Mesendoderm (in vitro differentiated cells): ENCODE results near the gene NIPSNAP2.

Experiments
- DNase-seq: peaks from one replicate; pipeline ENCODE4 v3.0.0; 2013
- H2AK5ac ChIP-seq: 2 replicates; pipeline ENCODE4 v1.6.1; 2013; ENCODE audit warnings: low read length, inconsistent platforms
- H2BK120ac ChIP-seq: 2 replicates; pipeline ENCODE4 v1.6.1; 2013; ENCODE audit warnings: low read depth, mild to moderate bottlenecking, low read length, moderate library complexity, mixed read lengths
- H2BK15ac ChIP-seq: replicated peaks from 2 replicates; pipeline ENCODE4 v1.6.1; 2013; ENCODE audit warnings: low read depth, mild to moderate bottlenecking, moderate library complexity
- H2BK5ac ChIP-seq: 2 replicates; pipeline ENCODE4 v1.6.1; 2013; ENCODE audit warnings: low read length, inconsistent platforms
- H3K18ac ChIP-seq: 2 replicates; pipeline ENCODE4 v1.6.1; 2013; ENCODE audit warnings: mild to moderate bottlenecking, low read length, mixed read lengths
- H3K23ac ChIP-seq: one replicate; pipeline ENCODE4 v1.6.1; 2013; ENCODE audit warnings: low read length
- H3K27ac ChIP-seq: 2 replicates; pipeline ENCODE4 v1.5.1; 2013; ENCODE audit warnings: low read depth, mild to moderate bottlenecking, inconsistent platforms, low read length, moderate library complexity
- H3K27me3 ChIP-seq: 2 replicates; pipeline ENCODE4 v1.6.1; 2013; ENCODE audit warnings: low read length, control low read depth, mild to moderate bottlenecking, inconsistent platforms; ENCODE audit not compliant: insufficient read depth, poor library complexity
- H3K36me3 ChIP-seq: 2 replicates; pipeline ENCODE4 v1.6.1; 2013; ENCODE audit warnings: low read length, inconsistent platforms; ENCODE audit not compliant: control insufficient read depth, insufficient read depth
- H3K4ac ChIP-seq: one replicate; pipeline ENCODE4 v1.6.1; 2013; ENCODE audit warnings: low read depth, mild to moderate bottlenecking, low read length, moderate library complexity
- H3K4me1 ChIP-seq: 2 replicates; pipeline ENCODE4 v1.6.1; 2013; ENCODE audit warnings: low read depth, low read length, inconsistent platforms; ENCODE audit not compliant: control insufficient read depth
- H3K4me2 ChIP-seq: 2 replicates; pipeline ENCODE4 v1.6.1; 2013; ENCODE audit warnings: low read length
- H3K4me3 ChIP-seq: 2 replicates; pipeline ENCODE4 v1.5.1; 2013; ENCODE audit warnings: mild to moderate bottlenecking, low read length
- H3K56ac ChIP-seq: one replicate; pipeline ENCODE4 v1.6.1; 2013; ENCODE audit warnings: low read length
- H3K79me1 ChIP-seq: 2 replicates; pipeline ENCODE4 v1.6.1; 2013; ENCODE audit warnings: low read length, inconsistent platforms
- H3K79me2 ChIP-seq: 2 replicates; pipeline ENCODE4 v1.6.1; 2013; ENCODE audit warnings: mild to moderate bottlenecking, low read length; ENCODE audit not compliant: control insufficient read depth, insufficient read depth
- H3K9ac ChIP-seq: 2 replicates; pipeline ENCODE4 v1.6.1; 2013; ENCODE audit warnings: low read length, inconsistent platforms
- H4K5ac ChIP-seq: one replicate; pipeline ENCODE4 v1.6.1; 2013; ENCODE audit warnings: low read length
- H4K8ac ChIP-seq: one replicate; pipeline ENCODE4 v1.6.1; 2013; ENCODE audit warnings: low read depth, mild to moderate bottlenecking, control low read depth, low read length, moderate library complexity
- WGBS: extraction: QIAGEN DNeasy Blood & Tissue Kit; methylation state at CpG from one replicate; pipeline ENCODE4 v1.1.7; 2013; ENCODE audit warnings: low lambda C conversion rate, missing lambda C conversion rate; ENCODE audit not compliant: insufficient coverage; ENCODE audit errors: extremely low coverage; 5-methylcytosine and 5-hydroxymethylcytosine counted together

NIPSNAP2 gene

DNA sequence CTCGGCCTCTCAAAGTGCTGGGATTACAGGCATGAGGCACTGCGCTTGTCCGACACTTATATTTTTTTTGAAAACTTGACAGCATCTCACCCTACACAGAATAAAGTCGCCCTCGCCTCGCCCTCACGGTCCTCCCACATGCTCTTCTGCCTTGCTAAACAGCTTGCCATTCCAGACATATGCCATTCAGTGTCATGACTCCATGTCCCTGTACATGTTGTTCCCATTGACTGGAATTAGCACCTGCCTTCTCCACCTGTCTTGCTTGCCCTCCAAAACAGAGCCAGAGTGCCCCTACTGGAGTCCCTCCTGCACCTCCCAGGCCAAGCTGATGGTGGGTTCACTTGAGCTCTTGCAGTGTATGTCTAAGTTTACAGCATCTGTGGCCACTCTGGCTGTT is 6.2 kb downstream of the NIPSNAP2 start:
- no peak overlapping the region for H3K4me2 ChIP-seq
- H4K5ac ChIP-seq = no peak overlapping the region
- H3K79me1 ChIP-seq = peaks cover 17% of the 10 kb centered on the region
- no peak overlapping the region for H4K8ac ChIP-seq
- peaks cover 7% of the 10 kb centered on the region for H3K79me2 ChIP-seq
- no peak overlapping the region for H3K27ac ChIP-seq
- no peak overlapping the region for H3K9ac ChIP-seq
- no peak overlapping the region for H2BK5ac ChIP-seq
- no peaks in the 10 kb centered on the region for H3K36me3 ChIP-seq
- H3K23ac ChIP-seq = no peak overlapping the region
- no peaks in the 10 kb centered on the region for H3K27me3 ChIP-seq
- H2BK15ac ChIP-seq = no peak overlapping the region
- H2BK120ac ChIP-seq = no peak overlapping the region
- H3K4me3 ChIP-seq = no peak overlapping the region
- H3K18ac ChIP-seq = no peak overlapping the region
- H3K4me1 ChIP-seq = no peaks in the 10 kb centered on the region
- H2AK5ac ChIP-seq = no peak overlapping the region
- no peak overlapping the region for H3K4ac ChIP-seq
- no peak overlapping the region for H3K56ac ChIP-seq
- WGBS = no CpG with 5 or more reads among the region's 7 CpGs
- no peak for DNase-seq

GRCh38 chr7:55970978-55971377 is 6.6 kb downstream of the NIPSNAP2 start:
- no peaks in the 10 kb centered on the region for H3K36me3 ChIP-seq
- no peak overlapping the region for H2AK5ac ChIP-seq
- no peak overlapping the region for H3K27ac ChIP-seq
- H2BK120ac ChIP-seq = no peak overlapping the region
- H4K8ac ChIP-seq = no peak overlapping the region
- peaks cover 14% of the 10 kb centered on the region for H3K79me1 ChIP-seq
- no peak overlapping the region for H3K4me3 ChIP-seq
- no CpG with 5 or more reads among the region's 8 CpGs for WGBS
- no peaks in the 10 kb centered on the region for H3K27me3 ChIP-seq
- H3K23ac ChIP-seq = no peak overlapping the region
- no peak overlapping the region for H3K56ac ChIP-seq
- H2BK15ac ChIP-seq = no peak overlapping the region
- H3K4ac ChIP-seq = no peak overlapping the region
- H3K4me1 ChIP-seq = no peaks in the 10 kb centered on the region
- H2BK5ac ChIP-seq = no peak overlapping the region
- H3K4me2 ChIP-seq = no peak overlapping the region
- peak; percentile 29 for DNase-seq
- peaks cover 5% of the 10 kb centered on the region for H3K79me2 ChIP-seq
- no peak overlapping the region for H3K9ac ChIP-seq
- H4K5ac ChIP-seq = no peak overlapping the region
- H3K18ac ChIP-seq = no peak overlapping the region

DNA sequence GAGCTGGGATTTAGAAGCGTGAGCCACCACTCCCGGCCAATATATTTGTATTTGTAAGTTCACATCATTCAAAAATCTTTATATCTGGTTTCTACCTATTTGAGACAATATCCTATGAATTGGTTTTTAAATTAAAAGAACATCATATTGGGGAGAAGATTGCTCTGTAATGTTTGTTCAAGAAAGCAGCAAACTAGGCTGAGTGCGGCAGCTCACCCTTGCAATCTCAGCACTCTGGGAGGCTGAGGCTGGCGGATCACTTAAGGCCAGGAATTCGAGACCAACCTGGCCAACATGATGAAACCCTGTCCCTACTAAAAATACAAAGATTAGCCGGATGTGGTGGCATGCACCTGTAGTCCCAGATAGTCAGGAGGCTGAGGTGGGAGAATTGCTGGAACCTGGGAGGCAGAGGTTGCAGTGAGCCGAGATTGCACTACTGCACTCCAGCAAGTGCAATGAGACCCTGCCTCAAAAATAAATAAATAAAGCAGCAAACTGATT is 9.4 kb downstream of the NIPSNAP2 start:
- no peak overlapping the region for H3K4me2 ChIP-seq
- no peak overlapping the region for H3K4me3 ChIP-seq
- H3K56ac ChIP-seq = no peak overlapping the region
- WGBS = no CpG with 5 or more reads among the region's 7 CpGs
- peaks cover 5% of the 10 kb centered on the region for H3K79me2 ChIP-seq
- no peaks in the 10 kb centered on the region for H3K4me1 ChIP-seq
- no peaks in the 10 kb centered on the region for H3K27me3 ChIP-seq
- no peak overlapping the region for H4K5ac ChIP-seq
- peaks cover 10% of the 10 kb centered on the region for H3K79me1 ChIP-seq
- no peak overlapping the region for H3K27ac ChIP-seq
- H2BK5ac ChIP-seq = no peak overlapping the region
- H2BK120ac ChIP-seq = no peak overlapping the region
- H3K9ac ChIP-seq = no peak overlapping the region
- no peak overlapping the region for H4K8ac ChIP-seq
- H3K36me3 ChIP-seq = no peaks in the 10 kb centered on the region
- H2AK5ac ChIP-seq = no peak overlapping the region
- no peak overlapping the region for H3K23ac ChIP-seq
- H3K18ac ChIP-seq = no peak overlapping the region
- no peak for DNase-seq
- no peak overlapping the region for H2BK15ac ChIP-seq
- H3K4ac ChIP-seq = no peak overlapping the region

DNA sequence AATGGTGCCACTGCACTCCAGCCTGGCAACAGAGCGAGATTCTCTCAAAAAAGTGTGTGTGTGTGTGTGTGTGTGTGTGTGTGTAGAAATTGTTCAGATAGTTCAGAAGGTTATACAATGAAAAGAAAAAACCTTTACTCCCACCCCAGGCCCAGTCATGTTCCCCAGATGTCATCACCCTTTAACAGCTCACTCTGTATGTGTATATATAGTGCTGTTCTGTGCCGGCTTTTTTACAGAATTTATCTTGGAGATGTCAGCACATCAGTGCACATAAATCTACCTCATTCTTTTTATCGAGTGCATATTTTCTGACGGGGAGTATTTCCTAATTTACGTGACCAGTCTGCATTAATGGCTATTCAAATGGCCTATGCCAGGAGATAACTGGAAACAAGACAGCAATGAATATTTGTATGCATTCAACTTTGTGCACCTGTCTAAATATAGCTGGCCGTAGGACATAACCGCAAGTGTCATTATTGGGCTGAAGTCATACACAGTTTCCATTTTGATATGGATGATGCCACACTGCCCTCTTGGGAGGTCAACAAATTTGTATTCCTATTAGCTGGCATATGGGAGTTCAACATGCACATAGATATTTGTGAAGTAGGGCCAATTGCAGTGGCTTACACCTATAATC is 11.7 kb downstream of the NIPSNAP2 start:
- Histone ChIP-seq H4K8ac (no peak overlapping the region), H2BK120ac (no peak overlapping the region), H2BK5ac (no peak overlapping the region), H3K4ac (no peak overlapping the region), H3K79me2 (peaks cover 2% of the 10 kb centered on the region), H3K4me2 (no peak overlapping the region), H2BK15ac (no peak overlapping the region), H3K27me3 (no peaks in the 10 kb centered on the region), H2AK5ac (no peak overlapping the region), H3K4me1 (no peaks in the 10 kb centered on the region), H3K9ac (no peak overlapping the region), H4K5ac (no peak overlapping the region), H3K79me1 (peaks cover 4% of the 10 kb centered on the region), H3K18ac (no peak overlapping the region), H3K36me3 (peaks cover 3% of the 10 kb centered on the region), H3K23ac (no peak overlapping the region), H3K4me3 (no peak overlapping the region), H3K27ac (no peak overlapping the region), H3K56ac (no peak overlapping the region)
- WGBS = no CpG with 5 or more reads among the region's 7 CpGs
- no peak for DNase-seq

GRCh38 chr7:55977831-55978230 is 13.4 kb downstream of the NIPSNAP2 start:
- WGBS = no CpG with 5 or more reads among the region's 4 CpGs
- Histone ChIP-seq H2BK15ac (no peak overlapping the region), H3K79me2 (no peaks in the 10 kb centered on the region), H3K27me3 (no peaks in the 10 kb centered on the region), H3K79me1 (no peaks in the 10 kb centered on the region), H3K23ac (no peak overlapping the region), H3K36me3 (peaks cover 3% of the 10 kb centered on the region), H4K5ac (no peak overlapping the region), H2AK5ac (no peak overlapping the region), H3K56ac (no peak overlapping the region), H3K4me1 (no peaks in the 10 kb centered on the region), H3K18ac (no peak overlapping the region), H3K27ac (no peak overlapping the region), H3K9ac (no peak overlapping the region), H2BK120ac (no peak overlapping the region), H2BK5ac (no peak overlapping the region), H3K4ac (no peak overlapping the region), H3K4me3 (no peak overlapping the region), H3K4me2 (no peak overlapping the region), H4K8ac (no peak overlapping the region)
- DNase-seq = no peak

GRCh38 chr7:55980266-55980665 is 15.9 kb downstream of the NIPSNAP2 start:
- H2AK5ac ChIP-seq = no peak overlapping the region
- no peak overlapping the region for H4K5ac ChIP-seq
- H3K27ac ChIP-seq = no peak overlapping the region
- no peak overlapping the region for H3K18ac ChIP-seq
- H2BK5ac ChIP-seq = no peak overlapping the region
- no peak overlapping the region for H3K56ac ChIP-seq
- H3K36me3 ChIP-seq = peaks cover 3% of the 10 kb centered on the region
- no peak overlapping the region for H3K4me2 ChIP-seq
- H3K27me3 ChIP-seq = no peaks in the 10 kb centered on the region
- no peak overlapping the region for H3K4ac ChIP-seq
- H3K9ac ChIP-seq = no peak overlapping the region
- H3K4me1 ChIP-seq = no peaks in the 10 kb centered on the region
- no peaks in the 10 kb centered on the region for H3K79me1 ChIP-seq
- H2BK15ac ChIP-seq = no peak overlapping the region
- H3K4me3 ChIP-seq = no peak overlapping the region
- H2BK120ac ChIP-seq = no peak overlapping the region
- no peaks in the 10 kb centered on the region for H3K79me2 ChIP-seq
- DNase-seq = no peak
- H3K23ac ChIP-seq = no peak overlapping the region
- H4K8ac ChIP-seq = no peak overlapping the region
- no CpG with 5 or more reads among the region's 3 CpGs for WGBS
